Central memory CD4-positive, alpha-beta T cell (primary cell): ENCODE measurements around the gene LRRC23.

Source experiments
- DNase-seq: peaks from one replicate; pipeline ENCODE4 v3.0.0; 2022

LRRC23 gene

GRCh38 chr12:6959805-6960592, 55.4 kb downstream of the LRRC23 start:
- no peak for DNase-seq

GRCh38 chr12:6960593-6961277, 56.1 kb downstream of the LRRC23 start:
- no peak for DNase-seq

GRCh38 chr12:6961278-6961694, 56.7 kb downstream of the LRRC23 start:
- peak; percentile 89 for DNase-seq

GRCh38 chr12:6961695-6962284, 57.2 kb downstream of the LRRC23 start:
- DNase-seq = no peak

GRCh38 chr12:6962285-6963015, 57.8 kb downstream of the LRRC23 start:
- no peak for DNase-seq

- DNase-seq = no peak
Measured at GRCh38 chr12:6963016-6963731, 58.6 kb downstream of the LRRC23 start.
